Naive thymus-derived CD8-positive, alpha-beta T cell (primary cell): ENCODE measurements around the gene ENPP6. TPM values are rescaled to one million over a fixed set of nuclear protein-coding genes. Genes with fewer than 3 reads are reported as not detected.
A peak's percentile ranks its signal among the peaks of the same experiment; 100 is the strongest.

Experiments
- ATAC-seq, 2 donors: fragments of 150-1000 bp; cut with Tn5 transposase in 1 of 2; sonication (Bioruptor Pico), chemical (Tn5 transposase) in 1 of 2; 1 replicate in 1 of 2; 2 replicates in 1 of 2; pipeline ENCODE4 v1.10.0; 2021; ENCODE audit warnings: mild to moderate bottlenecking in 2 of 2, moderate library complexity in 2 of 2
- POLR2A ChIA-PET: fragments of 350-600 bp; sonication (Branson Sonifier 250); formaldehyde crosslinking; loops from one replicate; lab custom pipeline; 2021; ENCODE audit warnings: antibody characterized with exemption; lab: Charles Lee
- DNase-seq, 10 donors: peaks; one replicate each; pipeline versions ENCODE4 v3.0.0 to v3.0.0-alpha.2; 2020 to 2022
- H3K27ac Mint-ChIP-seq, 10 donors: one replicate each; pipeline ENCODE4 v1.8.0; 2020 to 2022; ENCODE audit warnings: mild to moderate bottlenecking in 10 of 10, mixed read lengths in 10 of 10, moderate library complexity in 4 of 10, inconsistent platforms in 1 of 10
- H3K27me3 Mint-ChIP-seq, 5 donors: one replicate each; pipeline ENCODE4 v1.8.0; 2021 to 2022; ENCODE audit warnings: mixed read lengths in 5 of 5
- H3K36me3 Mint-ChIP-seq, 3 donors: one replicate each; pipeline ENCODE4 v1.8.0; 2020 to 2022; ENCODE audit warnings: mixed read lengths in 3 of 3, mild to moderate bottlenecking in 2 of 3, inconsistent platforms in 1 of 3
- H3K4me1 Mint-ChIP-seq, 4 donors: one replicate each; pipeline ENCODE4 v1.8.0; 2021 to 2022; ENCODE audit warnings: mixed read lengths in 4 of 4
- H3K4me3 Mint-ChIP-seq, 10 donors: one replicate each; pipeline ENCODE4 v1.8.0; 2020 to 2022; ENCODE audit warnings: mild to moderate bottlenecking in 10 of 10, mixed read lengths in 10 of 10, moderate library complexity in 6 of 10, inconsistent platforms in 1 of 10
- H3K9me3 Mint-ChIP-seq, 9 donors: one replicate each; pipeline ENCODE4 v1.8.0; 2020 to 2022; ENCODE audit warnings: mixed read lengths in 9 of 9, mild to moderate bottlenecking in 3 of 9, inconsistent platforms in 1 of 9, moderate library complexity in 1 of 9
- polyA plus RNA-seq, 3 donors: library from polyadenylated mRNA; unstranded; fragments of 300-500 nt; fragmentation: Illumina TruSeq; gene quantifications; one replicate each; pipeline ENCODE4 v1.2.3, GENCODE V29; 2021
- total RNA-seq, 8 experiments: library from RNA in 2 of 8; stranded (reverse) in 2 of 8; gene quantifications; one replicate each; pipeline ENCODE4 v1.2.3 and lab custom pipeline; 2021 to 2026

The ENPP6 gene
- total RNA-seq (not detected), polyA plus RNA-seq (under 1 TPM in 1 of 3 donors, not detected in 2; 0.08 TPM), total RNA-seq (lab: John Stamatoyannopoulos, UW) (0 to 0.26 (median 0) reads per million in 6 experiments)

GRCh38 chr4:184217634-184218033 lies at the start of gene ENPP6:
ENPP6 (minus strand) TSS chr4:184217873; CDS start chr4:184217819, 54 bp downstream.
- H3K4me3 Mint-ChIP-seq: no peak within 1 kb of the TSS
- peaks cover 0 to 13% (median 0%) of the 10 kb centered on the region in 9 donors for H3K9me3 Mint-ChIP-seq
- peaks cover 8 to 33% (median 10%) of the 10 kb centered on the region in 5 donors for H3K27me3 Mint-ChIP-seq
- ATAC-seq: no peak
- H3K27ac Mint-ChIP-seq: peak within 1 kb of the TSS in 1 of 10 donors; percentile 26
- POLR2A ChIA-PET: no interaction called here
- peaks cover 0 to 2% (median 0%) of the 10 kb centered on the region in 4 donors for H3K4me1 Mint-ChIP-seq
- peaks cover 0 to 3% (median 0%) of the 10 kb centered on the region in 3 donors for H3K36me3 Mint-ChIP-seq
- no peak for DNase-seq

- no peak for ATAC-seq
- DNase-seq: no peak
- Mint-ChIP-seq H3K4me3 (peak overlapping the region; percentile 81 to 95 (median 91)), H3K36me3 (peaks cover 0 to 5% (median 4%) of the 10 kb centered on the region in 3 donors), H3K27ac (peak overlapping the region; percentile 87 to 99 (median 96)), H3K27me3 (no peaks in the 10 kb centered on the region), H3K4me1 (peaks cover 13 to 41% (median 30%) of the 10 kb centered on the region in 4 donors), H3K9me3 (peaks cover 0 to 8% (median 0%) of the 10 kb centered on the region in 9 donors)
- POLR2A ChIA-PET: interaction anchor here (0.6 to 1.1 kb wide), 4 partner anchors 48 to 495 kb away, joined by 3 to 8 read pairs (median 3); partner anchors contain the start of gene IRF2
Measured at GRCh38 chr4:184267206-184267608, 49.5 kb upstream of the ENPP6 start.

- H3K4me3 Mint-ChIP-seq: peak overlapping the region in 2 of 10 donors; percentile 23 to 42
- ATAC-seq (no peak), DNase-seq (no peak)
- POLR2A ChIA-PET: interaction anchor here (0.6 to 3.1 kb wide), 5 partner anchors 16 to 564 kb away, joined by 3 to 20 read pairs (median 3); no protein-coding TSS in a partner anchor
- H3K4me1 Mint-ChIP-seq: peaks cover 13 to 41% (median 30%) of the 10 kb centered on the region in 4 donors
- peak overlapping the region in 2 of 10 donors; percentile 66 to 77 for H3K27ac Mint-ChIP-seq
- peaks cover 0 to 5% (median 4%) of the 10 kb centered on the region in 3 donors for H3K36me3 Mint-ChIP-seq
- peaks cover 0 to 8% (median 0%) of the 10 kb centered on the region in 9 donors for H3K9me3 Mint-ChIP-seq
- H3K27me3 Mint-ChIP-seq: no peaks in the 10 kb centered on the region
Measured at GRCh38 chr4:184265546-184266351, 48.1 kb upstream of the ENPP6 start.

- no peaks in the 10 kb centered on the region for H3K27me3 Mint-ChIP-seq
- ATAC-seq: peak; percentile 75 to 87
- no peak overlapping the region for H3K4me3 Mint-ChIP-seq
- H3K27ac Mint-ChIP-seq: peak overlapping the region in 9 of 10 donors; percentile 19 to 77 (median 47)
- POLR2A ChIA-PET: interaction anchor here (0.8 to 3.1 kb wide), 7 partner anchors 33 to 470 kb away, joined by 3 to 20 read pairs (median 3); partner anchors contain the start of genes CENPU and IRF2
- H3K36me3 Mint-ChIP-seq: peaks cover 0 to 5% (median 4%) of the 10 kb centered on the region in 3 donors
- peaks cover 0 to 8% (median 0%) of the 10 kb centered on the region in 9 donors for H3K9me3 Mint-ChIP-seq
- H3K4me1 Mint-ChIP-seq: peaks cover 9 to 41% (median 30%) of the 10 kb centered on the region in 4 donors
- peak; percentile 82 to 95 (median 89) for DNase-seq
Measured at GRCh38 chr4:184263910-184264732, 46.4 kb upstream of the ENPP6 start.

- Mint-ChIP-seq H3K27me3 (no peaks in the 10 kb centered on the region), H3K36me3 (peaks cover 0 to 5% (median 4%) of the 10 kb centered on the region in 3 donors), H3K4me3 (no peak overlapping the region), H3K4me1 (peaks cover 9 to 35% (median 29%) of the 10 kb centered on the region in 4 donors), H3K9me3 (peaks cover 0 to 8% (median 0%) of the 10 kb centered on the region in 9 donors), H3K27ac (peak overlapping the region in 3 of 10 donors; percentile 31 to 73 (median 47))
- POLR2A ChIA-PET: interaction anchor here (0.8 to 3.1 kb wide), 6 partner anchors 33 to 471 kb away, joined by 3 to 20 read pairs (median 4); partner anchors contain the start of genes CENPU and IRF2
- DNase-seq (no peak), ATAC-seq (no peak)
Measured at GRCh38 chr4:184263461-184263860, 45.8 kb upstream of the ENPP6 start.

- H3K4me1 Mint-ChIP-seq: peaks cover 9 to 30% (median 24%) of the 10 kb centered on the region in 4 donors
- ATAC-seq: no peak
- no peak overlapping the region for H3K27ac Mint-ChIP-seq
Measured at GRCh38 chr4:184262901-184263300, 45.2 kb upstream of the ENPP6 start.

GRCh38 chr4:184261246-184261645 lies 43.6 kb upstream of the ENPP6 start:
- peaks cover 3 to 18% (median 12%) of the 10 kb centered on the region in 4 donors for H3K4me1 Mint-ChIP-seq
- H3K27ac Mint-ChIP-seq: no peak overlapping the region
- DNase-seq: no peak
- no peaks in the 10 kb centered on the region for H3K27me3 Mint-ChIP-seq
- ATAC-seq: no peak
- POLR2A ChIA-PET: no interaction called here
- H3K4me3 Mint-ChIP-seq: no peak overlapping the region
- H3K9me3 Mint-ChIP-seq: no peaks in the 10 kb centered on the region
- no peaks in the 10 kb centered on the region for H3K36me3 Mint-ChIP-seq

More at GRCh38 chr4:184262901-184263300, 45.2 kb upstream of the ENPP6 start:
- H3K4me3 Mint-ChIP-seq: no peak overlapping the region
- DNase-seq: no peak
- H3K36me3 Mint-ChIP-seq: peaks cover 0 to 4% (median 4%) of the 10 kb centered on the region in 3 donors
- peaks cover 0 to 7% (median 0%) of the 10 kb centered on the region in 9 donors for H3K9me3 Mint-ChIP-seq
- POLR2A ChIA-PET: interaction anchor here (3.1 kb wide), 1 partner anchor 274 kb away, joined by 20 read pairs; no protein-coding TSS in a partner anchor
- no peaks in the 10 kb centered on the region for H3K27me3 Mint-ChIP-seq

- no peaks in the 10 kb centered on the region for H3K36me3 Mint-ChIP-seq
- no peak overlapping the region for H3K4me3 Mint-ChIP-seq
- peak overlapping the region in 1 of 10 donors; percentile 19 for H3K27ac Mint-ChIP-seq
- POLR2A ChIA-PET: no interaction called here
- no peaks in the 10 kb centered on the region for H3K27me3 Mint-ChIP-seq
- ATAC-seq (no peak), DNase-seq (no peak)
- H3K4me1 Mint-ChIP-seq: peaks cover 3 to 8% (median 5%) of the 10 kb centered on the region in 4 donors
- H3K9me3 Mint-ChIP-seq: no peaks in the 10 kb centered on the region
Measured at GRCh38 chr4:184259866-184260265, 42.2 kb upstream of the ENPP6 start.

GRCh38 chr4:184259081-184259480 lies 41.4 kb upstream of the ENPP6 start:
- H3K27me3 Mint-ChIP-seq: no peaks in the 10 kb centered on the region
- no peaks in the 10 kb centered on the region for H3K9me3 Mint-ChIP-seq
- DNase-seq: no peak
- H3K4me3 Mint-ChIP-seq: no peak overlapping the region
- H3K4me1 Mint-ChIP-seq: peaks cover 2 to 4% (median 2%) of the 10 kb centered on the region in 4 donors
- POLR2A ChIA-PET: no interaction called here
- H3K27ac Mint-ChIP-seq: no peak overlapping the region
- H3K36me3 Mint-ChIP-seq: no peaks in the 10 kb centered on the region
- ATAC-seq: no peak

- Mint-ChIP-seq H3K9me3 (no peaks in the 10 kb centered on the region), H3K36me3 (no peaks in the 10 kb centered on the region), H3K27me3 (no peaks in the 10 kb centered on the region), H3K4me3 (no peak overlapping the region), H3K4me1 (peaks cover 0 to 2% (median 0%) of the 10 kb centered on the region in 4 donors), H3K27ac (no peak overlapping the region)
- ATAC-seq (no peak), DNase-seq (no peak)
- POLR2A ChIA-PET: no interaction called here
Measured at GRCh38 chr4:184255871-184256642, 38.4 kb upstream of the ENPP6 start.

GRCh38 chr4:184255361-184255760 lies 37.7 kb upstream of the ENPP6 start:
- no peaks in the 10 kb centered on the region for H3K9me3 Mint-ChIP-seq
- peaks cover 0 to 5% (median 2%) of the 10 kb centered on the region in 4 donors for H3K4me1 Mint-ChIP-seq
- POLR2A ChIA-PET: no interaction called here
- H3K27me3 Mint-ChIP-seq: no peaks in the 10 kb centered on the region
- DNase-seq (no peak), ATAC-seq (no peak)
- no peaks in the 10 kb centered on the region for H3K36me3 Mint-ChIP-seq
- H3K4me3 Mint-ChIP-seq: no peak overlapping the region
- H3K27ac Mint-ChIP-seq: no peak overlapping the region
